WTC11 (cell line): ENCODE data around the gene PRRT1. TPM values are rescaled to one million over a fixed set of nuclear protein-coding genes. Genes with fewer than 3 reads are reported as not detected.

ENCODE experiments used
- ATAC-seq: fragments of 200-7000 bp; cut with Tn5 transposase; 2 replicates; pipeline ENCODE4 v1.10.0; 2021; ENCODE audit warnings: mild to moderate bottlenecking, moderate library complexity
- CTCF ChIA-PET: fragments of 300-600 bp; sonication (Branson Sonifier 250); formaldehyde crosslinking; loops from one replicate; lab custom pipeline; 2021; ENCODE audit warnings: antibody characterized with exemption; lab: Charles Lee
- POLR2A ChIA-PET: fragments of 350-600 bp; sonication (Branson Sonifier 250); formaldehyde crosslinking; loops from one replicate; lab custom pipeline; 2021; ENCODE audit warnings: antibody characterized with exemption; lab: Charles Lee
- DNase-seq: peaks from one replicate; pipeline ENCODE4 v3.0.0; 2021; ENCODE audit warnings: low spot score
- H3K27ac Mint-ChIP-seq: 2 replicates; pipeline ENCODE4 v1.8.0; 2021; ENCODE audit warnings: mixed read lengths
- H3K27me3 Mint-ChIP-seq: 2 replicates; pipeline ENCODE4 v1.8.0; 2021; ENCODE audit warnings: low read depth, mild to moderate bottlenecking, moderate library complexity, mixed read lengths
- H3K36me3 Mint-ChIP-seq: 2 replicates; pipeline ENCODE4 v1.8.0; 2021; ENCODE audit warnings: mixed read lengths
- H3K4me1 Mint-ChIP-seq: 2 replicates; pipeline ENCODE4 v1.8.0; 2022; ENCODE audit warnings: mixed read lengths
- H3K4me3 Mint-ChIP-seq: 2 replicates; pipeline ENCODE4 v1.8.0; 2021; ENCODE audit warnings: mild to moderate bottlenecking, moderate library complexity, mixed read lengths
- H3K9me3 Mint-ChIP-seq: 2 replicates; pipeline ENCODE4 v1.8.0; 2021; ENCODE audit warnings: mixed read lengths
- AFF4 ChIP-seq: sonication (generic); formaldehyde crosslinking; IDR thresholded peaks from 2 replicates; pipeline ENCODE4 v1.8.1; 2023; ENCODE audit warnings: mild to moderate bottlenecking, missing genetic modification reagents, borderline replicate concordance
- ATF1 ChIP-seq: sonication (generic); formaldehyde crosslinking; IDR thresholded peaks from 2 replicates; pipeline ENCODE4 v1.8.1; 2023; ENCODE audit warnings: mild to moderate bottlenecking, moderate library complexity, missing genetic modification reagents
- ATF3 ChIP-seq: sonication (generic); formaldehyde crosslinking; conservative IDR thresholded peaks from 2 replicates; pipeline ENCODE4 v1.8.1; 2022; ENCODE audit warnings: mild to moderate bottlenecking, missing genetic modification reagents
- CBFB ChIP-seq: sonication (generic); formaldehyde crosslinking; IDR thresholded peaks from 2 replicates; pipeline ENCODE4 v1.8.1; 2022; ENCODE audit warnings: mild to moderate bottlenecking, low read depth, missing genetic modification reagents
- CREB1 ChIP-seq: sonication (generic); formaldehyde crosslinking; IDR thresholded peaks from 2 replicates; pipeline ENCODE4 v1.8.0; 2023; ENCODE audit warnings: mild to moderate bottlenecking, missing genetic modification reagents
- EMX1 ChIP-seq: fragments of 250-450 bp; sonication (Bioruptor Pico); IDR thresholded peaks from 2 replicates; pipeline ENCODE4 v1.8.0; 2021; ENCODE audit warnings: mild to moderate bottlenecking
- ETV6 ChIP-seq: sonication (generic); formaldehyde crosslinking; IDR thresholded peaks from 2 replicates; pipeline ENCODE4 v1.8.1; 2022; ENCODE audit warnings: mild to moderate bottlenecking, missing genetic modification reagents
- FOXJ3 ChIP-seq: sonication (generic); formaldehyde crosslinking; IDR thresholded peaks from 2 replicates; pipeline ENCODE4 v1.9.0; 2021; ENCODE audit warnings: missing genetic modification reagents, mild to moderate bottlenecking, borderline replicate concordance
- FOXP4 ChIP-seq: sonication (generic); formaldehyde crosslinking; IDR thresholded peaks from 2 replicates; pipeline ENCODE4 v1.8.0; 2022; ENCODE audit warnings: mild to moderate bottlenecking, missing genetic modification reagents
- GABPB1 ChIP-seq: sonication (generic); formaldehyde crosslinking; IDR thresholded peaks from 2 replicates; pipeline ENCODE4 v1.8.1; 2023; ENCODE audit warnings: mild to moderate bottlenecking, missing genetic modification reagents
- GTF2I ChIP-seq: fragments of 250-450 bp; sonication (Bioruptor Pico); conservative IDR thresholded peaks from 2 replicates; pipeline ENCODE4 v1.4.0; 2021; ENCODE audit warnings: mild to moderate bottlenecking
- IRF2 ChIP-seq: sonication (generic); formaldehyde crosslinking; IDR thresholded peaks from 2 replicates; pipeline ENCODE4 v1.8.0; 2022; ENCODE audit warnings: low read depth, missing genetic modification reagents, borderline replicate concordance
- MYBL2 ChIP-seq: sonication (generic); formaldehyde crosslinking; IDR thresholded peaks from 2 replicates; pipeline ENCODE4 v1.8.1; 2023; ENCODE audit warnings: mild to moderate bottlenecking, moderate library complexity, missing genetic modification reagents
- NFATC4 ChIP-seq: fragments of 250-450 bp; sonication (Bioruptor Pico); IDR thresholded peaks from 2 replicates; pipeline ENCODE4 v1.9.0; 2021; ENCODE audit warnings: mild to moderate bottlenecking
- NR2C2 ChIP-seq: sonication (generic); formaldehyde crosslinking; IDR thresholded peaks from 2 replicates; pipeline ENCODE4 v1.8.0; 2022; ENCODE audit warnings: mild to moderate bottlenecking, missing genetic modification reagents
- STAT6 ChIP-seq: sonication (generic); formaldehyde crosslinking; conservative IDR thresholded peaks from 2 replicates; pipeline ENCODE4 v1.8.1; 2023; ENCODE audit warnings: mild to moderate bottlenecking, low read depth, missing genetic modification reagents, moderate library complexity
- TEAD4 ChIP-seq: sonication (generic); formaldehyde crosslinking; IDR thresholded peaks from 2 replicates; pipeline ENCODE4 v1.8.0; 2022; ENCODE audit warnings: mild to moderate bottlenecking, missing genetic modification reagents
- TP53 ChIP-seq: sonication (generic); formaldehyde crosslinking; IDR thresholded peaks from 2 replicates; pipeline ENCODE4 v1.8.1; 2023; ENCODE audit warnings: mild to moderate bottlenecking, missing genetic modification reagents
- USF1 ChIP-seq: sonication (generic); formaldehyde crosslinking; IDR thresholded peaks from 2 replicates; pipeline ENCODE4 v1.8.0; 2022; ENCODE audit warnings: mild to moderate bottlenecking, missing genetic modification reagents
- ZMAT4 ChIP-seq: fragments of 250-450 bp; sonication (Bioruptor Pico); IDR thresholded peaks from 2 replicates; pipeline ENCODE4 v1.9.0; 2021; ENCODE audit warnings: mild to moderate bottlenecking
- ZNF121 ChIP-seq: sonication (generic); formaldehyde crosslinking; IDR thresholded peaks from 2 replicates; pipeline ENCODE4 v1.8.0; 2023; ENCODE audit warnings: missing genetic modification reagents
- ZSCAN18 ChIP-seq: fragments of 250-450 bp; sonication (Bioruptor Pico); IDR thresholded peaks from 2 replicates; pipeline ENCODE4 v2.1.2; 2022; ENCODE audit warnings: mild to moderate bottlenecking, moderate library complexity
- total RNA-seq: library from RNA; stranded (reverse); gene quantifications from 3 replicates; pipeline ENCODE4 v1.2.3, GENCODE V29; 2021
- TF ChIP-seq, protein P1 (sequence below): fragments of 250-450 bp; sonication (Bioruptor Pico); IDR thresholded peaks from 2 replicates; pipeline ENCODE4 v1.9.0; 2021; ENCODE audit warnings: moderate library complexity, mild to moderate bottlenecking, inconsistent platforms, borderline replicate concordance

Gene PRRT1
- total RNA-seq, 1 experiment from 2014 or later, result 1.6 TPM

- H3K27me3 Mint-ChIP-seq, result no peaks in the 10 kb centered on the region
- ATAC-seq (no peak), DNase-seq (no peak)
- peaks cover 20% of the 10 kb centered on the region for H3K36me3 Mint-ChIP-seq
- POLR2A ChIA-PET, result interaction anchor here (1.0 kb wide), 2 partner anchors 26 to 63 kb away, joined by 3 to 7 read pairs; partner anchors contain the start of gene PBX2
- H3K27ac Mint-ChIP-seq, result peak overlapping the region; percentile 99
- CTCF ChIA-PET, result interaction anchor here (1.0 to 6.1 kb wide), 4 partner anchors 9 to 39 kb away, joined by 3 to 63 read pairs (median 16); partner anchors contain the start of gene EGFL8
- peaks cover 23% of the 10 kb centered on the region for H3K4me1 Mint-ChIP-seq
- TF ChIP-seq AFF4 (CRISPR knock-in tag) (no peak), ATF1 (CRISPR knock-in tag) (no peak), ZSCAN18 (CRISPR knock-in tag) (no peak), ETV6 (CRISPR knock-in tag) (no peak), TEAD4 (no peak), FOXJ3 (CRISPR knock-in tag) (no peak), NR2C2 (CRISPR knock-in tag) (no peak), EMX1 (CRISPR knock-in tag) (no peak), NFATC4 (CRISPR knock-in tag) (no peak), GTF2I (CRISPR knock-in tag) (no peak), IRF2 (CRISPR knock-in tag) (no peak), CREB1 (CRISPR knock-in tag) (no peak)
- H3K9me3 Mint-ChIP-seq, result no peaks in the 10 kb centered on the region
- H3K4me3 Mint-ChIP-seq, result peak overlapping the region; percentile 99
These were observed 24.4 kb downstream of the PRRT1 start for GRCh38 chr6:32127409-32127716.

DNA sequence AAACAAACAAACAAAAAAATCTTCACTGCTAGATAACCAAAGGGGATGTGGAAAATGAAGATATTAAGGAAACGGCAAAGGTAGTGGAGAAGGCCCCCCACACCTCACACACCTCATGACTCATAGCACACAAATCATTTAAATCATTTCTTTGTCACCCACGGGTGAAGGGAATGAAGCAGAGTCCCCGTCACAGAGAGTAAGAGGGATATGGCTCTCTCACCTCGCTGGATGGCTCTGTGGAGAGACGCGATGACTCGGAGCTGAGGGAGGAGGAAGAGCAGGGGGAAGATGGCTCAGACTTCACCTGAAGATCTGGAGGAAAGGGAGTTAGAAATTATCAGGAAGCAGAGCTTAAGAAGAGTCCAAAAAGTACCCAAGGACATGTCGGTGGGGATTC lies 24.9 kb downstream of the PRRT1 start:
- Mint-ChIP-seq H3K36me3 (peaks cover 24% of the 10 kb centered on the region), H3K27me3 (no peaks in the 10 kb centered on the region), H3K4me1 (peaks cover 23% of the 10 kb centered on the region), H3K27ac (peak overlapping the region; percentile 99), H3K4me3 (peak overlapping the region; percentile 99), H3K9me3 (no peaks in the 10 kb centered on the region)
- DNase-seq (no peak), ATAC-seq (no peak)
- POLR2A ChIA-PET, result no interaction called here
- CTCF ChIA-PET, result interaction anchor here (4.0 to 6.1 kb wide), 2 partner anchors 9 to 39 kb away, joined by 25 to 63 read pairs; partner anchors contain the start of gene EGFL8
- TF ChIP-seq, protein P1, sequence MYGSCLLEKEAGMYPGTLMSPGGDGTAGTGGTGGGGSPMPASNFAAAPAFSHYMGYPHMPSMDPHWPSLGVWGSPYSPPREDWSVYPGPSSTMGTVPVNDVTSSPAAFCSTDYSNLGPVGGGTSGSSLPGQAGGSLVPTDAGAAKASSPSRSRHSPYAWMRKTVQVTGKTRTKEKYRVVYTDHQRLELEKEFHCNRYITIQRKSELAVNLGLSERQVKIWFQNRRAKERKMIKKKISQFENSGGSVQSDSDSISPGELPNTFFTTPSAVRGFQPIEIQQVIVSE (CRISPR knock-in tag), result no peak
- TF ChIP-seq FOXP4 (no peak), ZNF121 (CRISPR knock-in tag) (no peak), MYBL2 (CRISPR knock-in tag) (no peak), ETV6 (CRISPR knock-in tag) (no peak), STAT6 (CRISPR knock-in tag) (no peak), USF1 (CRISPR knock-in tag) (no peak), ZMAT4 (CRISPR knock-in tag) (no peak), TP53 (CRISPR knock-in tag) (no peak), GABPB1 (no peak), ATF3 (CRISPR knock-in tag) (no peak), CBFB (CRISPR knock-in tag) (no peak)
